Keratinocyte (primary cell): ENCODE measurements around the gene CRISPLD2. TPM values are rescaled to one million over a fixed set of nuclear protein-coding genes. Genes with fewer than 3 reads are reported as not detected.

Source experiments
- DNase-seq: peaks from one replicate; pipeline ENCODE4 v3.0.0-alpha.2; 2011; ENCODE audit warnings: low read depth, missing footprints, low spot score
- FAIRE-seq: peaks from 2 replicates; lab custom pipeline; 2011; peaks lifted over from hg19 to GRCh38; lab: Jason Lieb, UNC
- H2AFZ ChIP-seq: 2 replicates; pipeline ENCODE4 v1.6.0; 2012; ENCODE audit warnings: low read length, control low read depth, inconsistent platforms; ENCODE audit not compliant: control insufficient read depth
- H3K27ac ChIP-seq: 2 replicates; pipeline ENCODE4 v1.5.1; 2011; ENCODE audit warnings: low read length; ENCODE audit not compliant: control insufficient read depth, insufficient read depth
- H3K27me3 ChIP-seq: 3 replicates; pipeline ENCODE4 v1.6.0; 2011; ENCODE audit warnings: low read length; ENCODE audit not compliant: control insufficient read depth, insufficient read depth; ENCODE audit errors: extremely low read depth
- H3K36me3 ChIP-seq, 2 experiments: 2 replicates in 1 of 2; 3 replicates in 1 of 2; pipeline ENCODE4 v1.5.1; 2011; ENCODE audit warnings: low read length in 2 of 2, mild to moderate bottlenecking in 1 of 2; ENCODE audit not compliant: control insufficient read depth in 2 of 2, insufficient read depth in 2 of 2; ENCODE audit errors: extremely low read depth in 1 of 2
- H3K4me1 ChIP-seq: 3 replicates; pipeline ENCODE4 v1.5.1; 2011; ENCODE audit warnings: low read length; ENCODE audit not compliant: control insufficient read depth, insufficient read depth; ENCODE audit errors: extremely low read depth
- H3K4me2 ChIP-seq: 3 replicates; pipeline ENCODE4 v1.6.0; 2011; ENCODE audit warnings: low read depth, low read length; ENCODE audit not compliant: control insufficient read depth, insufficient read depth; ENCODE audit errors: extremely low read depth
- H3K4me3 ChIP-seq, 3 experiments: fragments of 200-600 bp in 1 of 3; sonication (generic) in 1 of 3; 2 replicates in 2 of 3; 3 replicates in 1 of 3; pipeline ENCODE4 v1.5.1; 2011 to 2016; ENCODE audit warnings: low read length in 3 of 3, mild to moderate bottlenecking in 3 of 3, control low read depth in 2 of 3, inconsistent platforms in 1 of 3, low read depth in 1 of 3, mixed read lengths in 1 of 3, mixed run types in 1 of 3, moderate library complexity in 1 of 3; ENCODE audit not compliant: control insufficient read depth in 2 of 3, insufficient read depth in 2 of 3; ENCODE audit errors: extremely low read depth in 1 of 3
- H3K79me2 ChIP-seq: 2 replicates; pipeline ENCODE4 v1.6.0; 2012; ENCODE audit warnings: low read length; ENCODE audit not compliant: control insufficient read depth, insufficient read depth
- H3K9ac ChIP-seq: 3 replicates; pipeline ENCODE4 v1.6.0; 2011; ENCODE audit warnings: low read length; ENCODE audit not compliant: control insufficient read depth, insufficient read depth; ENCODE audit errors: extremely low read depth
- H3K9me1 ChIP-seq: 3 replicates; pipeline ENCODE4 v1.6.0; 2011; ENCODE audit warnings: low read length; ENCODE audit not compliant: control insufficient read depth, insufficient read depth; ENCODE audit errors: extremely low read depth
- H3K9me3 ChIP-seq: 2 replicates; pipeline ENCODE4 v1.5.1; 2012; ENCODE audit warnings: low read depth, low read length; ENCODE audit not compliant: control insufficient read depth
- H4K20me1 ChIP-seq: 3 replicates; pipeline ENCODE4 v1.6.0; 2011; ENCODE audit warnings: low read length; ENCODE audit not compliant: control insufficient read depth, insufficient read depth; ENCODE audit errors: extremely low read depth
- CTCF ChIP-seq, 3 experiments: IDR thresholded peaks in 1 of 3; conservative IDR thresholded peaks in 1 of 3; optimal IDR thresholded peaks in 1 of 3; 2 replicates in 2 of 3; 3 replicates in 1 of 3; pipeline versions ENCODE3 to v1.5.1; 2011; ENCODE audit warnings: low read length in 3 of 3, mild to moderate bottlenecking in 3 of 3, moderate library complexity in 2 of 3, control low read depth in 1 of 3, inconsistent platforms in 1 of 3; ENCODE audit not compliant: insufficient read depth in 2 of 3; ENCODE audit errors: extremely low read depth in 1 of 3
- EZH2 ChIP-seq: IDR thresholded peaks from one replicate; pipeline ENCODE4 v1.6.1; 2012; ENCODE audit warnings: inconsistent platforms, mild to moderate bottlenecking, low read length, moderate library complexity
- dilution Hi-C: fragments of 300-500 bp; cut with MboI; formaldehyde crosslinking; loops from one replicate; pipeline ENCODE4 v1.7.0; 2020; ENCODE audit warnings: low sequenced_read_pairs; ENCODE audit not compliant: extremely low pct_ligation_motif_present
- polyA plus RNA-seq, 5 experiments: library from polyadenylated mRNA; depleted of rRNA in 3 of 5; stranded (reverse) in 3 of 5; stranded (forward) in 1 of 5; unstranded in 1 of 5; fragments of >200 nt; gene quantifications; 1 replicate in 1 of 5; 2 replicates in 3 of 5; 3 replicates in 1 of 5; pipeline versions ENCODE4 v1.2.1 to v1.2.3, GENCODE V29; 2011 to 2012; ENCODE audit warnings: missing spikeins in 2 of 5, low read depth in 1 of 5, low replicate concordance in 1 of 5

The CRISPLD2 gene
- polyA plus RNA-seq, 1 donor (not counting 4 experiments of a cell fraction or from before 2014, with no cell fraction given), result 1.2 TPM

GRCh38 chr16:84911486-84912216, 91.9 kb downstream of the CRISPLD2 start:
- DNase-seq, result no peak

GRCh38 chr16:84913315-84913714, 93.5 kb downstream of the CRISPLD2 start:
- H3K36me3 ChIP-seq, result no peaks in the 10 kb centered on the region
- FAIRE-seq (no peak), DNase-seq (no peak)
- no peak overlapping the region for H3K9ac ChIP-seq
- H3K9me3 ChIP-seq, result no peaks in the 10 kb centered on the region
- H3K4me3 ChIP-seq, result no peak overlapping the region
- dilution Hi-C loops, result no loop called here
- no peak overlapping the region for H3K4me2 ChIP-seq
- no peaks in the 10 kb centered on the region for H4K20me1 ChIP-seq
- peaks cover 23% of the 10 kb centered on the region for H3K27me3 ChIP-seq
- H3K9me1 ChIP-seq, result no peaks in the 10 kb centered on the region
- no peak overlapping the region for H3K27ac ChIP-seq
- H2AFZ ChIP-seq, result no peak overlapping the region
- no peaks in the 10 kb centered on the region for H3K4me1 ChIP-seq
- no peaks in the 10 kb centered on the region for H3K79me2 ChIP-seq
- TF ChIP-seq EZH2, result no peak
- TF ChIP-seq CTCF (optimal IDR thresholded peaks at IDR 0.05 in 1 of 3, IDR thresholded peaks at IDR 0.05 in 1 of 3, conservative IDR thresholded peaks at IDR 0.05 in 1 of 3; ENCODE audit: extremely low read depth in 1 of 3, insufficient read depth in 2 of 3, low read length in 3 of 3), result no peak

More at GRCh38 chr16:84911486-84912216, 91.9 kb downstream of the CRISPLD2 start:
- no peak overlapping the region for H2AFZ ChIP-seq
- FAIRE-seq, result no peak
- no peak overlapping the region for H3K4me2 ChIP-seq
- no peak overlapping the region for H3K9ac ChIP-seq
- dilution Hi-C loops, result no loop called here
- no peaks in the 10 kb centered on the region for H3K9me3 ChIP-seq
- H4K20me1 ChIP-seq, result no peaks in the 10 kb centered on the region
- H3K27ac ChIP-seq, result no peak overlapping the region
- H3K4me1 ChIP-seq, result no peaks in the 10 kb centered on the region
- TF ChIP-seq EZH2 (no peak), CTCF (optimal IDR thresholded peaks at IDR 0.05 in 1 of 3, IDR thresholded peaks at IDR 0.05 in 1 of 3, conservative IDR thresholded peaks at IDR 0.05 in 1 of 3; ENCODE audit: extremely low read depth in 1 of 3, insufficient read depth in 2 of 3, low read length in 3 of 3) (no peak)
- no peaks in the 10 kb centered on the region for H3K9me1 ChIP-seq
- peaks cover 10% of the 10 kb centered on the region for H3K27me3 ChIP-seq
- no peaks in the 10 kb centered on the region for H3K36me3 ChIP-seq
- no peak overlapping the region for H3K4me3 ChIP-seq
- H3K79me2 ChIP-seq, result no peaks in the 10 kb centered on the region
